Pancreas (tissue), 10 donors: Measurements from ENCODE around the gene CACNB3. TPM values are rescaled to one million over a fixed set of nuclear protein-coding genes. Genes with fewer than 3 reads are reported as not detected.
"Not testable (repeated sequence)": the region's sequence is repeated elsewhere in the genome, so short reads cannot be mapped to it uniquely, and the experiment has no call there.

Source experiments
- ATAC-seq, 4 donors: fragments of 200-7000 bp; cut with Tn5 transposase; one replicate each; pipeline versions ENCODE4 v1.8.0 to v1.9.1; 2020; ENCODE audit warnings: mild to moderate bottlenecking in 4 of 4, moderate library complexity in 4 of 4
- DNase-seq, 6 donors: peaks; one replicate each; pipeline ENCODE4 v3.0.0-alpha.2; 2020
- FAIRE-seq: peaks from 2 replicates; lab custom pipeline; 2012; peaks lifted over from hg19 to GRCh38; lab: Jason Lieb, UNC
- H3K27ac ChIP-seq, 4 donors: fragments of 200-600 bp; sonication (generic); 1 replicate in 3 of 4; 2 replicates in 1 of 4; pipeline versions ENCODE4 v1.5.0 to v1.8.0; 2020
- H3K27me3 ChIP-seq, 4 donors: fragments of 200-600 bp; one replicate each; pipeline ENCODE4 v1.8.0; 2021
- H3K36me3 ChIP-seq, 3 donors: fragments of 200-600 bp; sonication (generic) in 1 of 3; one replicate each; pipeline versions ENCODE4 v1.5.0 to v1.8.0; 2020 to 2021
- H3K4me1 ChIP-seq, 3 donors: fragments of 200-600 bp; one replicate each; pipeline ENCODE4 v1.8.0; 2021
- H3K4me3 ChIP-seq, 4 donors: fragments of 200-600 bp; sonication (generic) in 2 of 4; one replicate each; pipeline versions ENCODE4 v1.5.0 to v1.8.0; 2020 to 2021
- H3K9me3 ChIP-seq, 4 donors: fragments of 200-600 bp; one replicate each; pipeline ENCODE4 v1.8.0; 2021
- CTCF ChIP-seq, 4 donors: fragments of 200-600 bp; sonication (generic) in 3 of 4; IDR thresholded peaks; one replicate each; pipeline versions ENCODE4 v1.5.0 to v1.8.0; 2021; ENCODE audit warnings: antibody characterized with exemption in 4 of 4
- WGBS, 2 donors: extraction: QIAGEN DNeasy Blood & Tissue Kit; methylation state at CpG; one replicate each; pipeline ENCODE4 v1.1.7; 2013; 5-methylcytosine and 5-hydroxymethylcytosine counted together
- intact Hi-C, 3 donors: fragments of 100-400 bp; cut with DNase I; formaldehyde crosslinking; loops; one replicate each; pipeline versions ENCODE4 v1.11.1 to v1.14.2; 2022
- polyA plus RNA-seq, 2 donors: library from polyadenylated mRNA; stranded (reverse); fragments of 200-250 nt; gene quantifications; one replicate each; pipeline ENCODE4 v1.2.3, GENCODE V29; 2013
- total RNA-seq, 6 donors: library from RNA; stranded (reverse); fragmentation: NEBNext Ultra II Directional in 4 of 6; extraction: Animal tissue kit (Norgen Biotek cat#: 25700) in 4 of 6; gene quantifications; one replicate each; pipeline versions ENCODE4 v1.2.1 to v1.2.4, GENCODE V29; 2021 to 2023
- donor health status: healthy with polysubstance abuse.
- donor health status: DM: no; HTN: no; CAD: no; lungs with moderate emphysema.
- donor health status: DM: no; HTN: no; CAD: no.
- donor health status: control.
- donor health status: control.
- donor health status: Bipolar disorder and iron deficiency.
- donor health status: DM: yes; HTN: yes; CAD: no.
- donor health status: DM: no; HTN: no; CAD: no.
- donor health status: DM: no; HTN: no; CAD: no.
- donor health status: DM: yes; HTN: yes; CAD: no.

Gene CACNB3
- total and polyA plus RNA-seq, 8 donors = 1.3 to 16.3 (median 4.6) TPM

DNA sequence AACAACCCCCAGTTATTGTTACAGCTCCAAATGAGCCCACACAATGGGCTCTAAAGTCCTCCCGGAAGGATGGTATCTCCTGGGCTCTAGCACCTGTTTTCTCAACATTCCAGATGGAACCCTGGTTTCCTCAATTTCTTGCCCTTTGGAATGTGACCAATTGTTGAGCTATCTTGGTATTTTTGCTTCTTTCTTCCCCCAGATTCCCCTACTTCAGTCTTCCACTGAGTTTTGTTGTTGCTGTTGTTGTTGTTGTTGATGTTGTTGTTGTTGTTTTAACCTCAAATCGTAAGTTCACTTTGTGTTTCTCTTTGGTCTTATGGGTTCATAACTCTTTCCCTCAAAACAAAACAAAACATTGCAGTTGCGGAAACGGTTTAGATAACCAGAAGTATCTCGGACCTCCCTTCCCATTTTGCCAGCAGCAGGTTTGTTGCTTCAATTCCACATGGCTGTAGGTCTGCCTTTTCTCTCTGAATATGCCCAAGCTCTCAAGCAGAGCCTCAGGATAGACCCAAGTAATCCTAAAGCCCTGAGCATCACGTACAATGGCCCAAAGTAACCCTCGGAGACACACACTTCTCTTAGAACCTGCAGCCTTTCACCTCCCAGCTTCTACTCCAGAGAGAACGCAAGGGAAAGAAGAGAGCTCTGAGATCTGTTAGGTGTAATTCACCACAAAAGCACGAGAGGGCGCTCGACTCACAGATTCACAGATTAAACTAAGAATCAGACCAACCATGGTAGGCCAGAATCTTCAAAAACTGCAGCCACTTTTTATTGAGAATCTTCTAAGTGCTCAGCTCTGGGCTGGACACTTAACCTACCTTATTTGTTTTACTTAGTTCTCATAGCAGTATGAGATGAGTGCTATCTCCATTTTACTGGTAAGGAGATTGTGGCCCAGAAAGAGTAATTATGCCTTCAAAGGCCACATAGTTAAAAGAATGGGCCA is 34.7 kb downstream of the CACNB3 start:
- intact Hi-C loops = loop anchor here in 1 of 3 donors (5.0 kb wide), 2 partner anchors 39 to 84 kb away; no protein-coding TSS in a partner anchor
- DNase-seq (peak; percentile 72 to 92 (median 82)), FAIRE-seq (no peak), ATAC-seq (peak; percentile 67 to 89 (median 78))
- Histone ChIP-seq H3K27me3 (no peaks in the 10 kb centered on the region), H3K36me3 (no peaks in the 10 kb centered on the region), H3K4me1 (peaks cover 10 to 15% (median 10%) of the 10 kb centered on the region in 3 donors), H3K27ac (peak overlapping the region in 3 of 4 donors; percentile 5 to 82 (median 69)), H3K4me3 (peak overlapping the region in 2 of 4 donors; percentile 88 to 95), H3K9me3 (no peaks in the 10 kb centered on the region)
- 0 to 1% methylated on average over 11 of the region's 11 CpGs for WGBS, 2 donors
- peak; percentile 54 to 86 (median 82) for TF ChIP-seq CTCF (IDR thresholded peaks at IDR 0.05)

GRCh38 chr12:48854488-48854887 is 36.2 kb downstream of the CACNB3 start:
- 80% methylated on average over 4 of the region's 4 CpGs for WGBS, 2 donors
- intact Hi-C loops = loop anchor here in 1 of 3 donors (5.0 kb wide), 2 partner anchors 38 to 83 kb away; no protein-coding TSS in a partner anchor
- ATAC-seq = no peak
- Histone ChIP-seq H3K36me3 (no peaks in the 10 kb centered on the region), H3K27ac (no peak overlapping the region), H3K27me3 (no peaks in the 10 kb centered on the region), H3K9me3 (no peaks in the 10 kb centered on the region), H3K4me1 (peaks cover 10 to 15% (median 10%) of the 10 kb centered on the region in 3 donors), H3K4me3 (no peak overlapping the region)
- TF ChIP-seq CTCF (IDR thresholded peaks at IDR 0.05) = no peak
- no peak for DNase-seq
- FAIRE-seq = no peak

- intact Hi-C loops = loop anchor here in 2 of 3 donors (5.0 kb wide), 2 partner anchors 37 to 82 kb away; no protein-coding TSS in a partner anchor
- WGBS, 2 donors = 65 to 71% methylated on average over 10 of the region's 10 CpGs
- not testable (repeated sequence) for H3K9me3 ChIP-seq
Measured at GRCh38 chr12:48854932-48855331, 36.6 kb downstream of the CACNB3 start.

GRCh38 chr12:48856379-48856778 is 38.1 kb downstream of the CACNB3 start:
- Histone ChIP-seq H3K36me3 (no peaks in the 10 kb centered on the region), H3K27me3 (no peaks in the 10 kb centered on the region), H3K27ac (no peak overlapping the region), H3K9me3 (no peaks in the 10 kb centered on the region), H3K4me3 (no peak overlapping the region), H3K4me1 (peaks cover 0 to 5% (median 0%) of the 10 kb centered on the region in 3 donors)
- 45 to 60% methylated on average over 2 of the region's 2 CpGs for WGBS, 2 donors
- intact Hi-C loops = loop anchor here in 1 of 3 donors (5.0 kb wide), 2 partner anchors 36 to 81 kb away; no protein-coding TSS in a partner anchor
- TF ChIP-seq CTCF (IDR thresholded peaks at IDR 0.05) = no peak
- FAIRE-seq (no peak), DNase-seq (no peak), ATAC-seq (no peak)

More at GRCh38 chr12:48854932-48855331, 36.6 kb downstream of the CACNB3 start:
- not testable (repeated sequence) for ATAC-seq, H3K27ac ChIP-seq, H3K4me3 ChIP-seq, H3K36me3 ChIP-seq, FAIRE-seq, DNase-seq, H3K27me3 ChIP-seq
- H3K4me1 ChIP-seq = peaks cover 10 to 15% (median 10%) of the 10 kb centered on the region in 3 donors

DNA sequence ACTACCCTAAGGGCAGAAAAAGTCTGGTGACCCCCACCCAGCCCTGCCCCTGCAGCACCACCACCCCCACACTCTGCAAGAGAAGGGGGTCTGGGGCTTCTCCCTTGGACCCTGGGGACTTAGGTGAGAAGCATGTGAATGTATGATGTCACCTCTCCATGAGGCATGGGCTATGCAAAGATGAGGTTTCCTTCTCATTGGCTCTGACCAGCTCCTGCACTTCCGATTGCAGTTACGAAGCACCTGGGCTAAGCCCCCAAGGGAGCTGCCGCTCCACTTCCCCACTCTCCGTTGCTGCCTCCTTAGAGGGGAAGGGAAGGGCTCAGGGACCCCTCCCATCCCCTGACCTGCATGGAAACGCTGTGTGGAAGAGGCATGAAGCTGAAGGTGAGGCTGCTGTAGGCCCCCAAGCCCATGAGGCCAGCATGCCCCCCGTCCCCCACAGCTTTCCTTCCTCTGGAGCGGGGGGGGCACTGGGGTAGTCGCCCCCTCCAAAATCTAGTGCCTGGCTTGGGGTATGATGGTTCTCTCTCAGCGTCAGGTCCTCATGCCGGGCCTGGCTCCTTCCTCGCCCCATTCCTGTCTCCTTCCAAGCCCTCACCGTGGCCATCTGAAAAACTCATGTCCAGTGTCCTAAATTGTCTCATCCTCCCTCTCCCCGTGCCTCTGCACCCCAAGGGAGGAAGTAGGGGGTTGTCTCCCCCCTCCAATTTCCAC is 39.1 kb downstream of the CACNB3 start:
- no peaks in the 10 kb centered on the region for H3K9me3 ChIP-seq
- FAIRE-seq = no peak
- no peak overlapping the region for H3K4me3 ChIP-seq
- intact Hi-C loops = loop anchor here in 1 of 3 donors (5.0 kb wide), 2 partner anchors 35 to 80 kb away; no protein-coding TSS in a partner anchor
- H3K36me3 ChIP-seq = no peaks in the 10 kb centered on the region
- no peaks in the 10 kb centered on the region for H3K27me3 ChIP-seq
- H3K4me1 ChIP-seq = peaks cover 0 to 5% (median 0%) of the 10 kb centered on the region in 3 donors
- no peak for DNase-seq
- ATAC-seq = no peak
- WGBS, 2 donors = 83 to 88% methylated on average over 12 to 13 of the region's 13 CpGs
- H3K27ac ChIP-seq = no peak overlapping the region
- no peak for TF ChIP-seq CTCF (IDR thresholded peaks at IDR 0.05)
